ENCODE data around the gene CHD1L.
"Not testable (repeated sequence)": the region's sequence is repeated elsewhere in the genome, so short reads cannot be mapped to it uniquely, and the experiment has no call there.

The CHD1L gene

GRCh38 chr1:147242449-147243227 lies at the start of gene CHD1L:
Gene CHD1L (plus strand): TSS chr1:147242684. CDS start chr1:147242704, 20 bp downstream.
- FAIRE-seq, result no peak

GRCh38 chr1:147197324-147197723 lies 45.2 kb upstream of the CHD1L start:
- FAIRE-seq, result not testable (repeated sequence)

GRCh38 chr1:147201276-147201675 lies 41.2 kb upstream of the CHD1L start:
- FAIRE-seq, result no peak

- no peak for FAIRE-seq
Observed at GRCh38 chr1:147201786-147202185, 40.7 kb upstream of the CHD1L start.

- no peak for FAIRE-seq
Observed at GRCh38 chr1:147202576-147202975, 39.9 kb upstream of the CHD1L start.

DNA sequence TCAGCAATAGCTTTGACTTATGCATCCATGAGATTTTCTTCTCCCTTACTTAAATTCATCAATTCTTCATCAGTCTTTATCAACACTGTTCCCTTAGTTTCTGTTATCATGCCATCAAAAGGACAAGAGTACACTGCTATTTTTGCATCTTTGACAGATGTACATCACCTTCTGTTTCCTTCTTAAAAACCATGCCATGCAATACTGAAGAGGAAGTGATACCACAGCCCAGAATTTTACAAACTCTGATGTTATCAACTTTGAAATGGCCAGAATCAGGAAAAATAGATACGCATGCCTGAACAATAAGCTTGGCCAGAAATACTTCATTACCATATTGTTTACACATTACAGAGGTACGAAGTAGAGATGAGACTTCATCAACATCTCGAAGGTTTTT lies 38.4 kb upstream of the CHD1L start:
- no peak for FAIRE-seq

DNA sequence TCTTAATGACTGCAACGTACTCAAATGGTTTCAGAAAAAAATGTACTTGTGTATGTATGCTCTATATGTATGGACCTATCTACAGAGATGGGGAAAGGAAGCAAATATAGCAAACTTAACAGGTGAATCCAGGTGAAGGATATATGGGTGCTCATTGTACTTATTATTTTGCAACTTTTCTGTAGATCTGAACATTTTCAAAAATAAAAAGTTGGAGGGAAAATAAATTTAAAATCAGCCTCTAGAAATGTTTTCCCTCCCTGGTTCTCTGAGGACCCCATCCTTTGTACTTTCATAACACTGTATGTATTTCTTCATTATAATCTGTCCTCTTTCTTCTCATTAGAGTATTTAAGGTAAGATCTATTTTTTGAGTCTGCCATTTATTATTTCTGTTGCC lies 35.3 kb upstream of the CHD1L start:
- FAIRE-seq, result no peak

GRCh38 chr1:147208619-147209018 lies 33.9 kb upstream of the CHD1L start:
- no peak for FAIRE-seq

GRCh38 chr1:147209825-147210821 lies 32.4 kb upstream of the CHD1L start:
- no peak for FAIRE-seq

GRCh38 chr1:147210987-147211386 lies 31.5 kb upstream of the CHD1L start:
- FAIRE-seq, result no peak

GRCh38 chr1:147211577-147211976 lies 30.9 kb upstream of the CHD1L start:
- no peak for FAIRE-seq

- no peak for FAIRE-seq
Observed at GRCh38 chr1:147213271-147213670, 29.2 kb upstream of the CHD1L start.

DNA sequence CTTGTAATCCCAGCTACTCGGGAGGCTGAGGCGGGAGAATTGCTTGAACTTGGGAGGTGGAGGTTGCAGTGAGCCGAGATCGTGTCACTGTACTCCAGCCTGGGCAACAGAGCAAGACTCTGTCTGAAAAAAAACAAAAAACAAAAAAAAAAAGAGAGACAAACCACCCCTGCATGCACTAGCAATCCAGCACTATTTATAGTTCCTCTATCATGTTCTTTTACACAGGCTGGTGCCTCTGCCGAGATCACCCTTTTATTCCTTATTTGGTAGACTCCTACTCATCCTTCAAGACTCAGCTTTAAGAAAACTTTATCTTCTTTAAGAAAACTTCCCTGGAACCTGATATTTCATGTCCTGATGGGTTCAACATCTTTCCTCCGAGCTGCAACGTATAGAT lies 28.2 kb upstream of the CHD1L start:
- no peak for FAIRE-seq

- FAIRE-seq, result no peak
Observed at GRCh38 chr1:147214842-147215539, 27.5 kb upstream of the CHD1L start.

DNA sequence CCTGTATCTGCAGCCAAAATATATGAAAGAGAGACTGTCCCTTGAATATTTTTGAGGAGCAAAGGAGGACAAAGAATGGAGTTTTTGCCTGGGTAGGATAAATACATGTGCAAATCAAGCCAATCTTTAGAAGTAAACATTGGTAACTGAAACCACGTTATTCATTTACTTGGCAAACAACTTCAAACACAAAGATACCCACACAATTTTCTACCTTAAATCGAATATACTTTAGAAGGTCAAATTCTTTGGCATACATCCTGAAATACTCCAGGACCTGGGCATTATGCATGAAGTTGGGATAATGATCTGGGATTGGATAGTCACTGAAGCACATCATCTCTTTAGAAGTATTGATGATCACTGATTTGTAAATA lies 27.0 kb upstream of the CHD1L start:
- FAIRE-seq, result no peak

DNA sequence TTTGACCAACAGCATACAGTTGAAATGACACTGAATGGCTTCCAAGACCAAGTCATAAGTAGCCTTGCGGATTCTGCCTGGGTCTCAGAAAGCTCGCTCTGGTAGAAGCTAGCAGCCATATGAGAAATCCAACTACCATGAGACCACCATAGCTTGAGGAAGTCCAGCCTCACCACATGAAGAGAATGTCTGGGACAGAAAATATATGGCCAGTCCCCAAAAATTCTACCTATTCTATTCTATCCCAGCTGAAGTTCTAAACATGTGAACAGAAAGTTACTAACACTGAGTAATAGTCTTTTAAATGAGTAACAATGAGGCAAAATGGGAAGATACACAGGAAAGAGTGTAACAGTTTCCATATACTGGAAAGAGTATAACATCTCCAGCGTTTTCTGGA lies 26.4 kb upstream of the CHD1L start:
- no peak for FAIRE-seq

DNA sequence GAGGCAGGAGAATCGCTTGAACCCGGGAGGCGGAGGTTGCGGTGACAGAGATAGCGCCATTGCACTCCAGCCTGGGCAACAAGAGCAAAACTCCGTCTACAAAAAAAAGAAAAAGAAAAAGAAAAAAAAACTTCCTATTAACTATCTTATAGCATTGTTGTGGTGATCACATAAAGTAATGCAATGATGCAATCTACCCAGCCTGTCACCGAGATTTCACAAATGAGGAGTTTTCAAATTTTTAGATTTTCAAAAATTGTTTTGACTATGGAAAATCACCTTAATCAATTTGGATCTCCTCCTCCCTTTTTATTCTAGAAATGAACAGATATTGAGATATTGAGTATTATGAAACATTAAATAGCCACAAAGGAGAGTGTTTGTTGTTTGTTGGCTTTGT lies 25.3 kb upstream of the CHD1L start:
- no peak for FAIRE-seq

DNA sequence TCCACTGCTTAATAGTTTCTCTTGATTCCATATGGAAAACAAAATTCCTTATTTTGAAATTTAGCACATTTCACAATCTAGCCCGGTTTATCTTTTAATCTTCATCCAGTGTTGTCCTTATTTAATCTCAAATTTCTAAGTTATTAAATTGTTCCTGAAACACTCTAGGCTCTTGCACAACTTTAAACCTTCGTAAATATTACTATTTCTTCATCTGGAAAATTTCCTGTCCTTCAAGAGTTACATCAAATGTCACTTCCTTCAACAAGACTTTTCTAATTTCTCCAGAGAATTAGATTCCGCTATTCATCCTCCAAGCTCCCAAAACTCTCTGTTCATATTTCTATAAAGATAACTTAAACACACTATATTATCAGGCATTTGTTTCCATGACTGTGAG lies 23.9 kb upstream of the CHD1L start:
- no peak for FAIRE-seq

DNA sequence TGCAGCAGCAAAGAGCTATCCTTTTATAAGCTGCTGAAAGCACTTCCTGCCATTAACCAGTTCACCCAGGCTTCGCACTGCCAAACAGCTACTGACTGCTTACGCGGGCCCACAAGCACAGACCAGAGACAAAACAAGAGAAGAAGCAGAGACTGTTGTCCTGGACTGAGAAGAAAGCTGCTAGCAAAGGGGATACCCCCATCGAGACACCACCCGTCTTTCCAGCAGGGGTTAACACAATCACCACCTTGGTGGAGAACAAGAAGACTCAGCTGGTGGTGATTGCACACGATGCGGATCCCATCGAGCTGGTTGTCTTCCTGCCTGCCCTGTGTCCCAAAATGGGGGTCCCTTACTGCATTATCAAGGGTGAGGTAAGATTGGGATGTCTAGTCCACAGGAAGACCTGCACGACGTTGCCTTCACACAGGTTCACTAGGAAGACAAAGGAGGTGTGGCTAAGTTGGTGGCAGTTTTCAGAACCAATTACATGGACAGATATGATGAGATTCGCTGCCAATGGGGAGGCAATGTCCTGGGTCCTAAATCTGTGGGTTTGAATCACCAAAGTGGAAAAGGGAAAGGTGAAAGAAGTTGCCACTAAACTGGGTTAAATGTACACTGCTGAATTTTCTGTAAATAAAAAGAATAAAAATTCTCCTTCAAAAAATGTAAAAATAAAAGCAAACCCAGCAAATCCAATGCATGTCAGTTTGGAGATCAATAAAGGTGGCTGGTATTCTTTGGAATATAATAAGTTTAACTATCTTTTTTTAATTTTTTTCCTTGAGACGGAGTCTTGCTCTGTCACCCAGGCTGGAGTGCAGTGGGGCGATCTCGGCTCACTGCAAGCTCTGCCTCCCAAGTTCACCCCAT lies 18.5 kb upstream of the CHD1L start:
- FAIRE-seq, result no peak

GRCh38 chr1:147225193-147225730 lies 17.2 kb upstream of the CHD1L start, which contains the start of gene FMO5:
Gene FMO5 (minus strand): TSS chr1:147225339. CDS start chr1:147225029, 310 bp downstream.
- no peak for FAIRE-seq

- not testable (repeated sequence) for FAIRE-seq
Observed at GRCh38 chr1:147231032-147231431, 11.5 kb upstream of the CHD1L start.

GRCh38 chr1:147233903-147234302 lies 8.6 kb upstream of the CHD1L start:
- FAIRE-seq, result not testable (repeated sequence)

Measured in islet of Langerhans (tissue), 1 donor.